Panc1 (cell line): ENCODE data around the gene TMEM233.

Experiments
- CTCF ChIP-seq: fragments of 450-650 bp; IDR thresholded peaks from 2 replicates; pipeline ENCODE4 v1.5.1; 2017; ENCODE audit warnings: mild to moderate bottlenecking
- SIN3A ChIP-seq: IDR thresholded peaks from 2 replicates; pipeline ENCODE4 v1.6.1; 2012; ENCODE audit warnings: low read depth, mild to moderate bottlenecking, low read length, moderate library complexity, borderline replicate concordance; ENCODE audit not compliant: insufficient read depth

- no peak for TF ChIP-seq CTCF
- TF ChIP-seq SIN3A = no peak
Observed at GRCh38 chr12:119602734-119603094, 9.1 kb downstream of the TMEM233 start.
